IMR-90 (cell line): Measurements from ENCODE around the gene RAPGEF2. TPM values are rescaled to one million over a fixed set of nuclear protein-coding genes. Genes with fewer than 3 reads are reported as not detected.

Source experiments
- ATAC-seq: fragments of 200-7000 bp; cut with Tn5 transposase; 2 replicates; pipeline ENCODE4 v1.9.1; 2020; ENCODE audit warnings: low read depth, mild to moderate bottlenecking, moderate library complexity
- BruUV-seq: library from RNA; stranded (reverse); fragments of 400-500 nt; replicated peaks from 2 replicates; lab custom pipeline; 2021; lab: Mats Ljungman, UMichigan
- CTCF ChIA-PET: fragments of 300-600 bp; formaldehyde crosslinking; extraction: SDS; loops from one replicate; lab custom pipeline; 2021; ENCODE audit warnings: antibody characterized with exemption; lab: Yijun Ruan, JAX
- POLR2A ChIA-PET: fragments of 300-600 bp; sonication (Branson Sonifier 250); formaldehyde crosslinking; loops from one replicate; lab custom pipeline; 2022; ENCODE audit warnings: antibody characterized with exemption; ENCODE audit not compliant: unreplicated experiment; lab: Charles Lee
- DNase-seq: peaks from one replicate; pipeline ENCODE4 v3.0.0; 2013
- H2AFZ ChIP-seq: replicated peaks from 2 replicates; pipeline ENCODE3; 2013; ENCODE audit warnings: low read length, mild to moderate bottlenecking; ENCODE audit not compliant: poor library complexity
- H2AK5ac ChIP-seq: 2 replicates; pipeline ENCODE4 v1.6.1; 2013; ENCODE audit warnings: low read depth, low read length, inconsistent platforms
- H2AK9ac ChIP-seq: replicated peaks from 2 replicates; pipeline ENCODE3; 2013; ENCODE audit warnings: mild to moderate bottlenecking, low read depth, low read length, moderate library complexity; ENCODE audit not compliant: poor library complexity
- H2BK120ac ChIP-seq: 2 replicates; pipeline ENCODE4 v1.6.1; 2013; ENCODE audit warnings: low read depth, low read length, inconsistent platforms
- H2BK15ac ChIP-seq: 3 replicates; pipeline ENCODE4 v1.6.1; 2013; ENCODE audit warnings: low read depth, low read length, inconsistent platforms
- H2BK20ac ChIP-seq: 2 replicates; pipeline ENCODE4 v1.6.1; 2013; ENCODE audit warnings: low read depth, mild to moderate bottlenecking, inconsistent platforms, low read length, moderate library complexity
- H2BK5ac ChIP-seq: 2 replicates; pipeline ENCODE4 v1.6.1; 2013; ENCODE audit warnings: mild to moderate bottlenecking, low read depth, low read length, inconsistent platforms; ENCODE audit not compliant: poor library complexity, severe bottlenecking
- H3K14ac ChIP-seq: replicated peaks from 2 replicates; pipeline ENCODE4 v1.6.1; 2013; ENCODE audit warnings: low read depth, low read length, inconsistent platforms
- H3K18ac ChIP-seq: 2 replicates; pipeline ENCODE4 v1.6.1; 2013; ENCODE audit warnings: low read depth, low read length, control low read depth
- H3K23ac ChIP-seq: 2 replicates; pipeline ENCODE4 v1.6.1; 2013; ENCODE audit warnings: low read depth, low read length, inconsistent platforms
- H3K27ac ChIP-seq: 2 replicates; pipeline ENCODE4 v1.5.1; 2013; ENCODE audit warnings: mild to moderate bottlenecking, control low read depth, low read length; ENCODE audit not compliant: insufficient read depth
- H3K27me3 ChIP-seq: 2 replicates; pipeline ENCODE4 v1.6.1; 2013; ENCODE audit warnings: low read length; ENCODE audit not compliant: control insufficient read depth, insufficient read depth
- H3K36me3 ChIP-seq: 2 replicates; pipeline ENCODE4 v1.6.1; 2013; ENCODE audit warnings: low read length, mixed read lengths; ENCODE audit not compliant: control insufficient read depth, insufficient read depth
- H3K4ac ChIP-seq: 2 replicates; pipeline ENCODE4 v1.6.1; 2013; ENCODE audit warnings: low read depth, low read length, inconsistent platforms
- H3K4me1 ChIP-seq: 2 replicates; pipeline ENCODE4 v1.6.1; 2013; ENCODE audit warnings: low read length, mixed read lengths; ENCODE audit not compliant: control insufficient read depth, insufficient read depth
- H3K4me2 ChIP-seq: 2 replicates; pipeline ENCODE4 v1.6.1; 2013; ENCODE audit warnings: low read depth, mild to moderate bottlenecking, control low read depth, low read length, moderate library complexity
- H3K4me3 ChIP-seq: 2 replicates; pipeline ENCODE4 v1.5.1; 2013; ENCODE audit warnings: low read depth, mild to moderate bottlenecking, control low read depth, low read length, moderate library complexity; ENCODE audit not compliant: insufficient read depth
- H3K56ac ChIP-seq: 2 replicates; pipeline ENCODE4 v1.6.1; 2013; ENCODE audit warnings: low read length, inconsistent platforms; ENCODE audit not compliant: insufficient read depth; ENCODE audit errors: extremely low read depth
- H3K79me1 ChIP-seq, 2 experiments: 2 replicates each; pipeline ENCODE4 v1.6.1; 2013; ENCODE audit warnings: low read length in 2 of 2, inconsistent platforms in 1 of 2, low read depth in 1 of 2
- H3K9ac ChIP-seq: 2 replicates; pipeline ENCODE4 v1.6.1; 2013; ENCODE audit warnings: low read depth, low read length, control low read depth
- H3K9me1 ChIP-seq: 2 replicates; pipeline ENCODE4 v1.6.1; 2013; ENCODE audit warnings: low read length, inconsistent platforms; ENCODE audit not compliant: insufficient read depth
- H3K9me3 ChIP-seq: 2 replicates; pipeline ENCODE4 v1.6.1; 2013; ENCODE audit warnings: low read length; ENCODE audit not compliant: control insufficient read depth, insufficient read depth
- H4K20me1 ChIP-seq: 2 replicates; pipeline ENCODE4 v1.6.1; 2013; ENCODE audit warnings: low read length, inconsistent platforms; ENCODE audit not compliant: insufficient read depth
- H4K5ac ChIP-seq: 2 replicates; pipeline ENCODE4 v1.6.1; 2013; ENCODE audit warnings: mild to moderate bottlenecking, low read depth, low read length, control low read depth
- H4K8ac ChIP-seq, 2 experiments: 2 replicates each; pipeline ENCODE4 v1.6.1; 2013; ENCODE audit warnings: low read depth in 2 of 2, low read length in 2 of 2, control low read depth in 1 of 2, inconsistent platforms in 1 of 2
- H4K91ac ChIP-seq: 2 replicates; pipeline ENCODE4 v1.6.1; 2013; ENCODE audit warnings: low read depth, low read length, inconsistent platforms; ENCODE audit not compliant: insufficient read depth
- BHLHE40 ChIP-seq: fragments of 150-350 bp; IDR thresholded peaks from 2 replicates; pipeline ENCODE4 v1.6.1; 2016; ENCODE audit warnings: mild to moderate bottlenecking, low read depth, low read length
- CHD1 ChIP-seq: IDR thresholded peaks from 2 replicates; pipeline ENCODE4 v1.6.1; 2012; ENCODE audit warnings: low read depth, low read length, improper control_type of control experiment
- CTCF ChIP-seq: conservative IDR thresholded peaks from 2 replicates; pipeline ENCODE4 v1.5.1; 2012; ENCODE audit warnings: mild to moderate bottlenecking, low read depth, low read length, improper control_type of control experiment
- ELK1 ChIP-seq: fragments of 150-350 bp; IDR thresholded peaks from 2 replicates; pipeline ENCODE4 v1.6.1; 2016; ENCODE audit warnings: low read depth, mild to moderate bottlenecking, low read length, moderate library complexity, borderline replicate concordance
- MAFK ChIP-seq: IDR thresholded peaks from 2 replicates; pipeline ENCODE4 v1.6.1; 2012; ENCODE audit warnings: low read depth, low read length, improper control_type of control experiment
- MXI1 ChIP-seq: IDR thresholded peaks from 2 replicates; pipeline ENCODE4 v1.6.1; 2012; ENCODE audit warnings: low read depth, mild to moderate bottlenecking, low read length, moderate library complexity, borderline replicate concordance
- NFE2L2 ChIP-seq: fragments of 150-350 bp; IDR thresholded peaks from 2 replicates; pipeline ENCODE4 v1.6.1; 2016; ENCODE audit warnings: low read depth, mild to moderate bottlenecking, low read length
- RCOR1 ChIP-seq: IDR thresholded peaks from 2 replicates; pipeline ENCODE4 v1.6.1; 2012; ENCODE audit warnings: mild to moderate bottlenecking, low read length, improper control_type of control experiment; ENCODE audit not compliant: insufficient replicate concordance
- RFX5 ChIP-seq: IDR thresholded peaks from 2 replicates; pipeline ENCODE4 v1.8.0; 2012; ENCODE audit warnings: low read depth, mild to moderate bottlenecking, low read length, moderate library complexity
- SMC3 ChIP-seq: fragments of 150-350 bp; IDR thresholded peaks from 2 replicates; pipeline ENCODE4 v1.6.1; 2016; ENCODE audit warnings: low read depth, mild to moderate bottlenecking, antibody characterized with exemption, low read length, moderate library complexity
- USF2 ChIP-seq: fragments of 150-350 bp; IDR thresholded peaks from 2 replicates; pipeline ENCODE4 v1.6.1; 2017; ENCODE audit warnings: mild to moderate bottlenecking, antibody characterized with exemption, low read length, low read depth
- WGBS, 2 experiments: methylation state at CpG; one replicate each; pipeline versions ENCODE4 v1.1.5 to v1.1.7; 2013; ENCODE audit warnings: missing lambda C conversion rate in 2 of 2; ENCODE audit not compliant: insufficient read length in 1 of 2; ENCODE audit errors: extremely low coverage in 2 of 2; 5-methylcytosine and 5-hydroxymethylcytosine counted together
- dilution Hi-C: fragments of 300-500 bp; cut with HindIII; formaldehyde crosslinking; loops from one replicate; pipeline ENCODE4 v1.14.3; 2018; ENCODE audit warnings: low sequenced_read_pairs; ENCODE audit not compliant: unreplicated experiment
- in situ Hi-C: fragments of 300-500 bp; cut with MboI; formaldehyde crosslinking; loops from 3 replicates; pipeline ENCODE4 v1.14.3; 2019; ENCODE audit warnings: low sequenced_read_pairs, inconsistent platforms, mixed read lengths
- intact Hi-C: fragments of 100-400 bp; cut with micrococcal nuclease; formaldehyde crosslinking; loops from 2 replicates; pipeline ENCODE4 v1.10.0; 2022
- polyA plus RNA-seq, 3 experiments: library from polyadenylated mRNA; depleted of rRNA; stranded (reverse); fragments of >200 nt; gene quantifications; 2 replicates each; pipeline ENCODE4 v1.2.3, GENCODE V29; 2012; ENCODE audit warnings: low replicate concordance in 1 of 3
- total RNA-seq: library from RNA; depleted of rRNA; stranded (reverse); fragments of >200 nt; gene quantifications from 2 replicates; pipeline ENCODE4 v1.2.3, GENCODE V29; 2012

The RAPGEF2 gene
- total and polyA plus RNA-seq, 2 of the 4 experiments (the other 2 are of a cell fraction) = 27.6 to 109 TPM

- TF ChIP-seq ELK1 (no peak), BHLHE40 (no peak), CTCF (no peak), CHD1 (no peak), MAFK (no peak), MXI1 (no peak), RFX5 (no peak), RCOR1 (no peak), SMC3 (no peak), NFE2L2 (no peak), USF2 (no peak)
- H2BK120ac ChIP-seq = no peak overlapping the region
- H3K4me2 ChIP-seq = no peak overlapping the region
- H3K9me3 ChIP-seq = no peaks in the 10 kb centered on the region
- no peak overlapping the region; the same call in 1 of the 2 replicates for H3K18ac ChIP-seq
- CTCF ChIA-PET = interaction anchor here (0.6 kb wide), 1 partner anchor 312 kb away, joined by 4 read pairs; no protein-coding TSS in a partner anchor
- H2AK9ac ChIP-seq = no peak overlapping the region
- no peak overlapping the region for H3K4me3 ChIP-seq
- H3K23ac ChIP-seq = no peak overlapping the region
- intact Hi-C loops (loop anchor here (5.0 kb wide), 1 partner anchor 36 kb away; no protein-coding TSS in a partner anchor), dilution Hi-C loops (no loop called here), in situ Hi-C loops (no loop called here)
- H3K4me1 ChIP-seq = peaks cover 12% of the 10 kb centered on the region
- H3K56ac ChIP-seq = no peak overlapping the region
- POLR2A ChIA-PET = no interaction called here
- no peak overlapping the region for H2BK15ac ChIP-seq
- H2AK5ac ChIP-seq = no peak overlapping the region
- no peak overlapping the region for H3K27ac ChIP-seq
- no TSS peak for BruUV-seq
- H4K8ac ChIP-seq = no peak overlapping the region
- WGBS, 2 experiments = 33% methylated on average over 1 of the region's 3 CpGs; no CpG with 5 or more reads in 1 of the 2 experiments
- no peak overlapping the region for H2AFZ ChIP-seq
- H4K91ac ChIP-seq = no peak overlapping the region
- peak overlapping the region; percentile 52; the same call in 1 of the 2 replicates for H3K14ac ChIP-seq
- H3K79me1 ChIP-seq = peaks cover 17 to 49% of the 10 kb centered on the region in 2 experiments
- no peak overlapping the region for H3K4ac ChIP-seq
- DNase-seq = no peak
- H3K9ac ChIP-seq = no peak overlapping the region
- H4K20me1 ChIP-seq = peaks cover 9% of the 10 kb centered on the region; the same call in 1 of the 2 replicates
- H4K5ac ChIP-seq = no peak overlapping the region
- H2BK20ac ChIP-seq = no peak overlapping the region
- no peaks in the 10 kb centered on the region for H3K36me3 ChIP-seq
- peaks cover 7% of the 10 kb centered on the region for H3K9me1 ChIP-seq
- H2BK5ac ChIP-seq = no peak overlapping the region
- H3K27me3 ChIP-seq = no peaks in the 10 kb centered on the region
- no peak for ATAC-seq
These were observed 40.8 kb downstream of the RAPGEF2 start for GRCh38 chr4:159143687-159144086.
